K562 (cell line): ENCODE data around the gene DNASE2. TPM values are rescaled to one million over a fixed set of nuclear protein-coding genes. Genes with fewer than 3 reads are reported as not detected.

Experiments used
- EHMT2 ChIP-seq: fragments of 450-650 bp; IDR thresholded peaks from 2 replicates; pipeline ENCODE4 v1.6.1; 2018; ENCODE audit warnings: antibody characterized with exemption
- ETS2 ChIP-seq: IDR thresholded peaks from 2 replicates; pipeline ENCODE4 v1.6.1; 2016; ENCODE audit warnings: borderline replicate concordance, missing genetic modification characterization, mild to moderate bottlenecking, moderate library complexity, missing compliant biosample characterization; ENCODE audit not compliant: poor library complexity, severe bottlenecking
- FOXJ2 ChIP-seq: fragments of 200-800 bp; sonication (Bioruptor generic); IDR thresholded peaks from 2 replicates; pipeline ENCODE4 v1.6.1; 2016; ENCODE audit warnings: missing genetic modification characterization, missing compliant biosample characterization
- FOXM1 ChIP-seq, 2 experiments: fragments of 450-650 bp in 1 of 2; sonication (generic) in 1 of 2; formaldehyde crosslinking in 1 of 2; IDR thresholded peaks; 2 replicates each; pipeline versions ENCODE4 v1.6.1 to v1.9.0; 2017 to 2022; ENCODE audit warnings: low read depth in 2 of 2, mild to moderate bottlenecking in 2 of 2, missing genetic modification reagents in 1 of 2, moderate library complexity in 1 of 2
- HBP1 ChIP-seq: fragments of 450-650 bp; formaldehyde crosslinking; IDR thresholded peaks from 2 replicates; pipeline ENCODE4 v1.4.0; 2022; ENCODE audit warnings: missing genetic modification characterization
- HINFP ChIP-seq: fragments of 450-650 bp; conservative IDR thresholded peaks from 2 replicates; pipeline ENCODE4 v1.6.1; 2016; ENCODE audit warnings: missing genetic modification characterization, low read depth, mild to moderate bottlenecking, control low read depth, missing compliant biosample characterization
- KDM1A ChIP-seq, 2 experiments: fragments of 450-650 bp; IDR thresholded peaks; 2 replicates each; pipeline ENCODE4 v1.6.1; 2016; ENCODE audit warnings: mild to moderate bottlenecking in 2 of 2
- KDM4B ChIP-seq, 2 experiments: fragments of 450-650 bp in 1 of 2; sonication (generic) in 1 of 2; IDR thresholded peaks; 2 replicates each; pipeline ENCODE4 v1.6.1; 2016 to 2017; ENCODE audit warnings: borderline replicate concordance in 2 of 2, antibody characterized with exemption in 1 of 2, low read depth in 1 of 2, mild to moderate bottlenecking in 1 of 2
- TAF7 ChIP-seq: fragments of 450-650 bp; IDR thresholded peaks from 2 replicates; pipeline ENCODE4 v1.6.1; 2016; ENCODE audit warnings: missing genetic modification characterization, missing compliant biosample characterization
- TBL1XR1 ChIP-seq, 2 experiments: IDR thresholded peaks; 2 replicates each; pipeline ENCODE4 v1.6.1; 2012; ENCODE audit warnings: improper control_type of control experiment in 2 of 2, low read length in 2 of 2, mild to moderate bottlenecking in 1 of 2
- XRCC3 ChIP-seq: fragments of 450-650 bp; IDR thresholded peaks from 2 replicates; pipeline ENCODE4 v1.6.1; 2017; ENCODE audit warnings: mild to moderate bottlenecking, moderate library complexity
- ZFP30 ChIP-seq: fragments of 250-450 bp; sonication (Bioruptor Pico); IDR thresholded peaks from 2 replicates; pipeline ENCODE4 v1.8.0; 2022; ENCODE audit warnings: moderate library complexity, mild to moderate bottlenecking, inconsistent platforms, borderline replicate concordance
- polyA plus RNA-seq, 8 experiments: library from polyadenylated mRNA; depleted of rRNA in 4 of 8; stranded (reverse) in 5 of 8; unstranded in 3 of 8; fragments of >200 nt; fragmentation: Nextera tagmentation in 2 of 8; fragmentation: Illumina TruSeq in 1 of 8; extraction: Ambion mirVana in 2 of 8; extraction: Trizol in 1 of 8; gene quantifications; 2 replicates each; pipeline versions ENCODE4 v1.2.1 to v1.2.3, GENCODE V29; 2011 to 2014; ENCODE audit warnings: inconsistent platforms in 1 of 8, missing spikeins in 1 of 8
- total RNA-seq, 7 experiments: library from RNA; depleted of rRNA in 6 of 7; stranded (reverse); fragments of >200 nt in 6 of 7; fragmentation: Illumina TruSeq in 2 of 7; extraction: Trizol in 2 of 7; gene quantifications; 2 replicates each; pipeline versions ENCODE4 v1.2.1 to v1.2.3, GENCODE V29; 2011 to 2021; ENCODE audit warnings: low replicate concordance in 1 of 7
- TF ChIP-seq, protein P1 (sequence below): fragments of 150-350 bp; conservative IDR thresholded peaks from 2 replicates; pipeline ENCODE4 v1.6.1; 2014; ENCODE audit warnings: low read length
- TF ChIP-seq, protein P2 (sequence below): fragments of 250-450 bp; sonication (Bioruptor Pico); IDR thresholded peaks from 2 replicates; pipeline ENCODE4 v1.8.0; 2021; ENCODE audit warnings: moderate library complexity, mild to moderate bottlenecking, inconsistent platforms
- TF ChIP-seq, protein P3 (sequence below): fragments of 250-450 bp; sonication (Bioruptor Pico); IDR thresholded peaks from 2 replicates; pipeline ENCODE4 v1.5.0; 2021

Gene DNASE2
- total and polyA plus RNA-seq, 9 of the 15 experiments (the other 6 are each of a cell fraction or from before 2014, with no cell fraction given): 4.4 to 27.0 (median 20.2) TPM

- TF ChIP-seq KDM1A (IDR thresholded peaks at IDR 0.05) (peak; percentile 59 to 74), EHMT2 (no peak), HBP1 (CRISPR knock-in tag) (no peak), TBL1XR1 (IDR thresholded peaks at IDR 0.05; ENCODE audit: low read length in 2 of 2) (no peak), FOXJ2 (tag) (no peak), KDM4B (IDR thresholded peaks at IDR 0.05; ENCODE audit: borderline replicate concordance in 2 of 2, low read depth in 1 of 2) (no peak), XRCC3 (no peak), ZFP30 (CRISPR knock-in tag) (no peak), FOXM1 (IDR thresholded peaks at IDR 0.05; ENCODE audit: low read depth) (no peak), FOXM1 (CRISPR knock-in tag; IDR thresholded peaks at IDR 0.05; ENCODE audit: low read depth) (no peak), HINFP (no peak), TAF7 (tag) (no peak), ETS2 (tag) (no peak)
- TF ChIP-seq, protein P1, sequence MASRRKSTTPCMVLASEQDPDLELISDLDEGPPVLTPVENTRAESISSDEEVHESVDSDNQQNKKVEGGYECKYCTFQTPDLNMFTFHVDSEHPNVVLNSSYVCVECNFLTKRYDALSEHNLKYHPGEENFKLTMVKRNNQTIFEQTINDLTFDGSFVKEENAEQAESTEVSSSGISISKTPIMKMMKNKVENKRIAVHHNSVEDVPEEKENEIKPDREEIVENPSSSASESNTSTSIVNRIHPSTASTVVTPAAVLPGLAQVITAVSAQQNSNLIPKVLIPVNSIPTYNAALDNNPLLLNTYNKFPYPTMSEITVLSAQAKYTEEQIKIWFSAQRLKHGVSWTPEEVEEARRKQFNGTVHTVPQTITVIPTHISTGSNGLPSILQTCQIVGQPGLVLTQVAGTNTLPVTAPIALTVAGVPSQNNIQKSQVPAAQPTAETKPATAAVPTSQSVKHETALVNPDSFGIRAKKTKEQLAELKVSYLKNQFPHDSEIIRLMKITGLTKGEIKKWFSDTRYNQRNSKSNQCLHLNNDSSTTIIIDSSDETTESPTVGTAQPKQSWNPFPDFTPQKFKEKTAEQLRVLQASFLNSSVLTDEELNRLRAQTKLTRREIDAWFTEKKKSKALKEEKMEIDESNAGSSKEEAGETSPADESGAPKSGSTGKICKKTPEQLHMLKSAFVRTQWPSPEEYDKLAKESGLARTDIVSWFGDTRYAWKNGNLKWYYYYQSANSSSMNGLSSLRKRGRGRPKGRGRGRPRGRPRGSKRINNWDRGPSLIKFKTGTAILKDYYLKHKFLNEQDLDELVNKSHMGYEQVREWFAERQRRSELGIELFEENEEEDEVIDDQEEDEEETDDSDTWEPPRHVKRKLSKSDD: no peak
- TF ChIP-seq, protein P2, sequence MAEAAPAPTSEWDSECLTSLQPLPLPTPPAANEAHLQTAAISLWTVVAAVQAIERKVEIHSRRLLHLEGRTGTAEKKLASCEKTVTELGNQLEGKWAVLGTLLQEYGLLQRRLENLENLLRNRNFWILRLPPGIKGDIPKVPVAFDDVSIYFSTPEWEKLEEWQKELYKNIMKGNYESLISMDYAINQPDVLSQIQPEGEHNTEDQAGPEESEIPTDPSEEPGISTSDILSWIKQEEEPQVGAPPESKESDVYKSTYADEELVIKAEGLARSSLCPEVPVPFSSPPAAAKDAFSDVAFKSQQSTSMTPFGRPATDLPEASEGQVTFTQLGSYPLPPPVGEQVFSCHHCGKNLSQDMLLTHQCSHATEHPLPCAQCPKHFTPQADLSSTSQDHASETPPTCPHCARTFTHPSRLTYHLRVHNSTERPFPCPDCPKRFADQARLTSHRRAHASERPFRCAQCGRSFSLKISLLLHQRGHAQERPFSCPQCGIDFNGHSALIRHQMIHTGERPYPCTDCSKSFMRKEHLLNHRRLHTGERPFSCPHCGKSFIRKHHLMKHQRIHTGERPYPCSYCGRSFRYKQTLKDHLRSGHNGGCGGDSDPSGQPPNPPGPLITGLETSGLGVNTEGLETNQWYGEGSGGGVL: no peak
- TF ChIP-seq, protein P3, sequence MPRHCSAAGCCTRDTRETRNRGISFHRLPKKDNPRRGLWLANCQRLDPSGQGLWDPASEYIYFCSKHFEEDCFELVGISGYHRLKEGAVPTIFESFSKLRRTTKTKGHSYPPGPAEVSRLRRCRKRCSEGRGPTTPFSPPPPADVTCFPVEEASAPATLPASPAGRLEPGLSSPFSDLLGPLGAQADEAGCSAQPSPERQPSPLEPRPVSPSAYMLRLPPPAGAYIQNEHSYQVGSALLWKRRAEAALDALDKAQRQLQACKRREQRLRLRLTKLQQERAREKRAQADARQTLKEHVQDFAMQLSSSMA (CRISPR knock-in tag): no peak
Observed at GRCh38 chr19:12843999-12844732, 37.1 kb downstream of the DNASE2 start (continued).
